Pancreas (tissue), 10 donors: ENCODE results near the gene HSPB7. TPM values are rescaled to one million over a fixed set of nuclear protein-coding genes. Genes with fewer than 3 reads are reported as not detected.
A peak's percentile ranks its signal among the peaks of the same experiment; 100 is the strongest.

Source experiments
- ATAC-seq, 4 donors: fragments of 200-7000 bp; cut with Tn5 transposase; one replicate each; pipeline versions ENCODE4 v1.8.0 to v1.9.1; 2020; ENCODE audit warnings: mild to moderate bottlenecking in 4 of 4, moderate library complexity in 4 of 4
- DNase-seq, 6 donors: peaks; one replicate each; pipeline ENCODE4 v3.0.0-alpha.2; 2020
- FAIRE-seq: peaks from 2 replicates; lab custom pipeline; 2012; peaks lifted over from hg19 to GRCh38; lab: Jason Lieb, UNC
- H3K27ac ChIP-seq, 4 donors: fragments of 200-600 bp; sonication (generic); 1 replicate in 3 of 4; 2 replicates in 1 of 4; pipeline versions ENCODE4 v1.5.0 to v1.8.0; 2020
- H3K27me3 ChIP-seq, 4 donors: fragments of 200-600 bp; one replicate each; pipeline ENCODE4 v1.8.0; 2021
- H3K36me3 ChIP-seq, 3 donors: fragments of 200-600 bp; sonication (generic) in 1 of 3; one replicate each; pipeline versions ENCODE4 v1.5.0 to v1.8.0; 2020 to 2021
- H3K4me1 ChIP-seq, 3 donors: fragments of 200-600 bp; one replicate each; pipeline ENCODE4 v1.8.0; 2021
- H3K4me3 ChIP-seq, 4 donors: fragments of 200-600 bp; sonication (generic) in 2 of 4; one replicate each; pipeline versions ENCODE4 v1.5.0 to v1.8.0; 2020 to 2021
- H3K9me3 ChIP-seq, 4 donors: fragments of 200-600 bp; one replicate each; pipeline ENCODE4 v1.8.0; 2021
- WGBS, 2 donors: extraction: QIAGEN DNeasy Blood & Tissue Kit; methylation state at CpG; one replicate each; pipeline ENCODE4 v1.1.7; 2013; 5-methylcytosine and 5-hydroxymethylcytosine counted together
- intact Hi-C, 3 donors: fragments of 100-400 bp; cut with DNase I; formaldehyde crosslinking; loops; one replicate each; pipeline versions ENCODE4 v1.11.1 to v1.14.2; 2022
- polyA plus RNA-seq, 2 donors: library from polyadenylated mRNA; stranded (reverse); fragments of 200-250 nt; gene quantifications; one replicate each; pipeline ENCODE4 v1.2.3, GENCODE V29; 2013
- total RNA-seq, 6 donors: library from RNA; stranded (reverse); fragmentation: NEBNext Ultra II Directional in 4 of 6; extraction: Animal tissue kit (Norgen Biotek cat#: 25700) in 4 of 6; gene quantifications; one replicate each; pipeline versions ENCODE4 v1.2.1 to v1.2.4, GENCODE V29; 2021 to 2023
- TF ChIP-seq, protein P1 (sequence below), 4 donors: fragments of 200-600 bp; sonication (generic) in 3 of 4; IDR thresholded peaks; one replicate each; pipeline versions ENCODE4 v1.5.0 to v1.8.0; 2021; ENCODE audit warnings: antibody characterized with exemption in 4 of 4
- donor health status: healthy with polysubstance abuse.
- donor health status: DM: no; HTN: no; CAD: no; lungs with moderate emphysema.
- donor health status: DM: no; HTN: no; CAD: no.
- donor health status: control.
- donor health status: control.
- donor health status: Bipolar disorder and iron deficiency.
- donor health status: DM: yes; HTN: yes; CAD: no.
- donor health status: DM: no; HTN: no; CAD: no.
- donor health status: DM: no; HTN: no; CAD: no.
- donor health status: DM: yes; HTN: yes; CAD: no.

HSPB7 gene
- total and polyA plus RNA-seq, 8 donors: 0.65 to 10.9 (median 2.2) TPM

GRCh38 chr1:16020325-16020724 lies 2.5 kb upstream of the HSPB7 start:
- intact Hi-C loops: no loop called here
- TF ChIP-seq, protein P1, sequence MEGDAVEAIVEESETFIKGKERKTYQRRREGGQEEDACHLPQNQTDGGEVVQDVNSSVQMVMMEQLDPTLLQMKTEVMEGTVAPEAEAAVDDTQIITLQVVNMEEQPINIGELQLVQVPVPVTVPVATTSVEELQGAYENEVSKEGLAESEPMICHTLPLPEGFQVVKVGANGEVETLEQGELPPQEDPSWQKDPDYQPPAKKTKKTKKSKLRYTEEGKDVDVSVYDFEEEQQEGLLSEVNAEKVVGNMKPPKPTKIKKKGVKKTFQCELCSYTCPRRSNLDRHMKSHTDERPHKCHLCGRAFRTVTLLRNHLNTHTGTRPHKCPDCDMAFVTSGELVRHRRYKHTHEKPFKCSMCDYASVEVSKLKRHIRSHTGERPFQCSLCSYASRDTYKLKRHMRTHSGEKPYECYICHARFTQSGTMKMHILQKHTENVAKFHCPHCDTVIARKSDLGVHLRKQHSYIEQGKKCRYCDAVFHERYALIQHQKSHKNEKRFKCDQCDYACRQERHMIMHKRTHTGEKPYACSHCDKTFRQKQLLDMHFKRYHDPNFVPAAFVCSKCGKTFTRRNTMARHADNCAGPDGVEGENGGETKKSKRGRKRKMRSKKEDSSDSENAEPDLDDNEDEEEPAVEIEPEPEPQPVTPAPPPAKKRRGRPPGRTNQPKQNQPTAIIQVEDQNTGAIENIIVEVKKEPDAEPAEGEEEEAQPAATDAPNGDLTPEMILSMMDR (IDR thresholded peaks at IDR 0.05): no peak
- H3K27ac ChIP-seq: no peak overlapping the region
- H3K27me3 ChIP-seq: no peaks in the 10 kb centered on the region
- no peaks in the 10 kb centered on the region for H3K36me3 ChIP-seq
- peaks cover 6 to 12% (median 7%) of the 10 kb centered on the region in 3 donors for H3K4me1 ChIP-seq
- no peak for ATAC-seq
- FAIRE-seq: no peak
- no peaks in the 10 kb centered on the region for H3K9me3 ChIP-seq
- no peak for DNase-seq
- 81 to 84% methylated on average over 6 of the region's 6 CpGs for WGBS, 2 donors
- H3K4me3 ChIP-seq: no peak overlapping the region

GRCh38 chr1:16019644-16020277 lies 1.9 kb upstream of the HSPB7 start:
- intact Hi-C loops: no loop called here
- no peaks in the 10 kb centered on the region for H3K27me3 ChIP-seq
- no peak for FAIRE-seq
- WGBS, 2 donors: 86 to 87% methylated on average over 9 of the region's 9 CpGs
- peaks cover 7 to 12% (median 8%) of the 10 kb centered on the region in 3 donors for H3K4me1 ChIP-seq
- no peaks in the 10 kb centered on the region for H3K36me3 ChIP-seq
- no peak overlapping the region for H3K27ac ChIP-seq
- no peak overlapping the region for H3K4me3 ChIP-seq
- ATAC-seq: no peak
- TF ChIP-seq, protein P1 (IDR thresholded peaks at IDR 0.05): no peak
- H3K9me3 ChIP-seq: no peaks in the 10 kb centered on the region
- DNase-seq: no peak

DNA sequence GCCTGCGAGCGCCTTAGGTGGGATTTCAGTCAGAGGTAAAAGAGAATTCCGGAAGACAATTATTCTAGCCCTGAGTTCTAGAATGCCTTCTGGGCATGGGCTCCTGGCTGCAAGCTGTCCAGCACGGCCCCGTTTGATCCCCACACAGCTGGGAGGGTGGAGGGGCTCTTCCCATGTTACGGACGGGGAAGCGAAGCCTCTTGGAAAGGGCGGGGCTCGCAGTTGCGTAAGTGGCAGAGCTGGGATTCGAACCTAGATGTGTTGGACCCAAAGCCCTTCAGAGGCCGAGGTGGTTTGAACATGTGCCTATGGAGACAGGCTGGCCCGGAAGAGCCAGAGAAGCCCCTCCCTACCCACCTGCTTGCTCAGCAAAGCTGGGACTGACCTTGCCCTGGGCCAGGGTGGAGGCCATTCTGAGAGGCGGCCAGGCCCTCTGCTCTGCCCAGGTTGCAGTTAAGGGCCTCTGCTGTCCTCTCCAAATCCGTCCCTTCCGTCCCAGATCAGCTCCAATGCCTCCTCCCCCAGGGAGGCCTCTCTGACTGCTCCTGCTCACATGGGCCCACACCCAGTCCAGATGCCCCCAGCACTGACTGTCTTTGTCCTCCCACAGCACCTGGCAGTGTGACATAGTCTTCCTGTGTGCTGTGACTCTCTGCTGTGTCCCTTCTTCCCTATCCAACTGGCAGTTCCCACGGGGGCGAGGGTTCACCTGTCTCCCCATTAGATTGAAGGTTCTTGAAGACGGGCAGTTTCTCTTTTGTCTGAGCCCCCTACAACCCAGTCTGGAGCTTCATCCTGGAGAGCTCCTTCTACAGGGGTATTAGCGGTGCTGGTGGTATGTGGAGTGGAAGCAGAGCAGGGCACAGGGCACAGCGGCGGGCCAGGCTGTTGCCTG lies 1.2 kb upstream of the HSPB7 start:
- no peak overlapping the region for H3K4me3 ChIP-seq
- no peaks in the 10 kb centered on the region for H3K27me3 ChIP-seq
- ATAC-seq: no peak
- TF ChIP-seq, protein P1 (IDR thresholded peaks at IDR 0.05): no peak
- WGBS, 2 donors: 87 to 90% methylated on average over 23 of the region's 23 CpGs
- H3K9me3 ChIP-seq: no peaks in the 10 kb centered on the region
- H3K36me3 ChIP-seq: no peaks in the 10 kb centered on the region
- H3K27ac ChIP-seq: peak overlapping the region in 2 of 4 donors; percentile 39 to 64
- H3K4me1 ChIP-seq: peaks cover 7 to 14% (median 12%) of the 10 kb centered on the region in 3 donors
- intact Hi-C loops: no loop called here
- DNase-seq: no peak
- FAIRE-seq: no peak

GRCh38 chr1:16018308-16018707 lies 465 bp upstream of the HSPB7 start:
- Histone ChIP-seq H3K9me3 (no peaks in the 10 kb centered on the region), H3K4me3 (no peak overlapping the region), H3K36me3 (no peaks in the 10 kb centered on the region), H3K4me1 (peaks cover 7 to 18% (median 12%) of the 10 kb centered on the region in 3 donors), H3K27ac (peak overlapping the region in 3 of 4 donors; percentile 39 to 64 (median 51)), H3K27me3 (no peaks in the 10 kb centered on the region)
- intact Hi-C loops: no loop called here
- ATAC-seq (no peak), FAIRE-seq (no peak), DNase-seq (no peak)
- 66 to 75% methylated on average over 4 of the region's 4 CpGs for WGBS, 2 donors
- TF ChIP-seq, protein P1 (IDR thresholded peaks at IDR 0.05): no peak
